Hepatocyte (in vitro differentiated cells): ENCODE data around the gene SLC2A8. TPM values are rescaled to one million over a fixed set of nuclear protein-coding genes. Genes with fewer than 3 reads are reported as not detected.

Experiments used
- DNase-seq: peaks from one replicate; pipeline ENCODE4 v3.0.0-alpha.2; 2016; ENCODE audit warnings: low spot score
- H2AFZ ChIP-seq: fragments of 200-600 bp; sonication (generic); 2 replicates; pipeline ENCODE4 v1.6.0; 2016; ENCODE audit warnings: antibody characterized with exemption, mild to moderate bottlenecking
- H3K27ac ChIP-seq: fragments of 200-600 bp; sonication (generic); 2 replicates; pipeline ENCODE4 v1.5.1; 2016; ENCODE audit warnings: mild to moderate bottlenecking
- H3K27me3 ChIP-seq: fragments of 200-600 bp; sonication (generic); 2 replicates; pipeline ENCODE4 v1.6.1; 2016
- H3K36me3 ChIP-seq: fragments of 200-600 bp; sonication (generic); replicated peaks from 2 replicates; pipeline ENCODE4 v1.5.1; 2016; ENCODE audit warnings: low read depth; ENCODE audit not compliant: insufficient read depth
- H3K4me1 ChIP-seq: fragments of 200-600 bp; sonication (generic); 2 replicates; pipeline ENCODE4 v1.5.1; 2016; ENCODE audit warnings: mild to moderate bottlenecking, moderate library complexity; ENCODE audit not compliant: insufficient read depth
- H3K4me2 ChIP-seq: fragments of 200-600 bp; sonication (generic); 2 replicates; pipeline ENCODE4 v1.6.0; 2016
- H3K4me3 ChIP-seq: fragments of 200-600 bp; sonication (generic); 2 replicates; pipeline ENCODE4 v1.5.1; 2016; ENCODE audit warnings: mild to moderate bottlenecking
- H3K79me2 ChIP-seq: fragments of 200-600 bp; sonication (generic); 2 replicates; pipeline ENCODE4 v1.6.0; 2017; ENCODE audit warnings: mild to moderate bottlenecking
- H3K9me2 ChIP-seq: fragments of 200-600 bp; sonication (generic); replicated peaks from 2 replicates; pipeline ENCODE4 v1.6.0; 2017; ENCODE audit warnings: mild to moderate bottlenecking; ENCODE audit not compliant: insufficient read depth
- H3K9me3 ChIP-seq: fragments of 200-600 bp; sonication (generic); 2 replicates; pipeline ENCODE4 v1.5.1; 2016; ENCODE audit warnings: low read depth, mild to moderate bottlenecking
- H4K20me1 ChIP-seq: fragments of 200-600 bp; sonication (generic); 2 replicates; pipeline ENCODE4 v1.6.0; 2016; ENCODE audit warnings: mild to moderate bottlenecking; ENCODE audit not compliant: insufficient read depth, poor library complexity, severe bottlenecking
- CTCF ChIP-seq: fragments of 200-600 bp; sonication (generic); IDR thresholded peaks from 2 replicates; pipeline ENCODE4 v1.5.1; 2016; ENCODE audit warnings: antibody characterized with exemption, mild to moderate bottlenecking; ENCODE audit not compliant: poor library complexity
- EZH2 ChIP-seq: fragments of 200-600 bp; sonication (generic); IDR thresholded peaks from 2 replicates; pipeline ENCODE4 v1.6.1; 2016; ENCODE audit warnings: antibody characterized with exemption, mild to moderate bottlenecking, borderline replicate concordance
- EZH2phosphoT487 ChIP-seq: fragments of 200-600 bp; sonication (generic); IDR thresholded peaks from one replicate; pipeline ENCODE4 v1.6.1; 2018; ENCODE audit warnings: antibody characterized with exemption, mild to moderate bottlenecking, low read depth, moderate library complexity; ENCODE audit not compliant: unreplicated experiment, severe bottlenecking
- WGBS: methylation state at CpG from one replicate; pipeline ENCODE4 v1.1.6; 2016; ENCODE audit warnings: low lambda C conversion rate; ENCODE audit errors: missing lambda C conversion rate; 5-methylcytosine and 5-hydroxymethylcytosine counted together
- polyA plus RNA-seq: library from polyadenylated mRNA; unstranded; fragments of >200 nt; fragmentation: Nextera tagmentation; extraction: Ambion mirVana; gene quantifications from 2 replicates; pipeline ENCODE4 v1.2.1, GENCODE V29; 2016
- total RNA-seq: library from RNA; depleted of rRNA; stranded (reverse); fragments of >200 nt; gene quantifications from 2 replicates; pipeline ENCODE4 v1.2.3, GENCODE V29; 2014

The SLC2A8 gene
- total and polyA plus RNA-seq, 2 experiments from 2014 or later: 91.7 to 145 TPM

GRCh38 chr9:127384016-127384730 lies 12.8 kb upstream of the SLC2A8 start:
- Histone ChIP-seq H4K20me1 (no peaks in the 10 kb centered on the region), H3K4me3 (no peak overlapping the region), H3K79me2 (no peaks in the 10 kb centered on the region), H3K9me3 (no peaks in the 10 kb centered on the region), H3K36me3 (no peaks in the 10 kb centered on the region), H3K4me2 (no peak overlapping the region), H3K27me3 (no peaks in the 10 kb centered on the region), H2AFZ (no peak overlapping the region), H3K27ac (no peak overlapping the region), H3K4me1 (peaks cover 13% of the 10 kb centered on the region), H3K9me2 (no peaks in the 10 kb centered on the region)
- WGBS: 92% methylated on average over 11 of the region's 11 CpGs
- TF ChIP-seq EZH2: no peak
- no peak for TF ChIP-seq CTCF
- no peak for TF ChIP-seq EZH2phosphoT487
- DNase-seq: no peak

- DNase-seq: no peak
- no peak overlapping the region for H3K4me2 ChIP-seq
- no peaks in the 10 kb centered on the region for H3K36me3 ChIP-seq
- H3K4me3 ChIP-seq: no peak overlapping the region
- H3K79me2 ChIP-seq: no peaks in the 10 kb centered on the region
- no peaks in the 10 kb centered on the region for H4K20me1 ChIP-seq
- H3K4me1 ChIP-seq: peaks cover 20% of the 10 kb centered on the region
- no peaks in the 10 kb centered on the region for H3K27me3 ChIP-seq
- no peak overlapping the region for H2AFZ ChIP-seq
- H3K27ac ChIP-seq: no peak overlapping the region
- no peaks in the 10 kb centered on the region for H3K9me3 ChIP-seq
- 88% methylated on average over 13 of the region's 13 CpGs for WGBS
- no peaks in the 10 kb centered on the region for H3K9me2 ChIP-seq
- TF ChIP-seq EZH2phosphoT487 (no peak), CTCF (no peak), EZH2 (no peak)
Measured at GRCh38 chr9:127384901-127385300, 12.1 kb upstream of the SLC2A8 start.

GRCh38 chr9:127386249-127386648 lies 10.7 kb upstream of the SLC2A8 start:
- H3K9me2 ChIP-seq: no peaks in the 10 kb centered on the region
- H3K79me2 ChIP-seq: no peaks in the 10 kb centered on the region
- H3K4me1 ChIP-seq: peaks cover 31% of the 10 kb centered on the region
- H3K36me3 ChIP-seq: no peaks in the 10 kb centered on the region
- no peak overlapping the region for H3K4me2 ChIP-seq
- no peak for DNase-seq
- no peaks in the 10 kb centered on the region for H4K20me1 ChIP-seq
- no peak overlapping the region for H3K27ac ChIP-seq
- TF ChIP-seq EZH2: no peak
- no peak for TF ChIP-seq CTCF
- no peak for TF ChIP-seq EZH2phosphoT487
- no peaks in the 10 kb centered on the region for H3K9me3 ChIP-seq
- H2AFZ ChIP-seq: no peak overlapping the region
- no peaks in the 10 kb centered on the region for H3K27me3 ChIP-seq
- WGBS: 84% methylated on average over 4 of the region's 4 CpGs
- H3K4me3 ChIP-seq: no peak overlapping the region
